Neural progenitor cell (in vitro differentiated cells): ENCODE data around the gene B9D1.

ENCODE experiments used
- CTCF ChIP-seq: fragments of 200-600 bp; sonication (generic); IDR thresholded peaks from 2 replicates; pipeline ENCODE4 v1.5.1; 2017; ENCODE audit warnings: antibody characterized with exemption, mild to moderate bottlenecking
- EZH2 ChIP-seq: fragments of 200-600 bp; sonication (generic); IDR thresholded peaks from 2 replicates; pipeline ENCODE4 v1.6.1; 2017; ENCODE audit warnings: antibody characterized with exemption, mild to moderate bottlenecking, moderate library complexity
- EZH2phosphoT487 ChIP-seq: fragments of 200-600 bp; sonication (generic); IDR thresholded peaks from 2 replicates; pipeline ENCODE4 v1.6.1; 2017; ENCODE audit warnings: antibody characterized with exemption

GRCh38 chr17:19305256-19305655, 57.3 kb downstream of the B9D1 start:
- TF ChIP-seq CTCF (no peak), EZH2 (no peak), EZH2phosphoT487 (no peak)
